ENCODE data around the gene LGALS12.
"Not testable (repeated sequence)": the region's sequence is repeated elsewhere in the genome, so short reads cannot be mapped to it uniquely, and the experiment has no call there.

LGALS12 gene

DNA sequence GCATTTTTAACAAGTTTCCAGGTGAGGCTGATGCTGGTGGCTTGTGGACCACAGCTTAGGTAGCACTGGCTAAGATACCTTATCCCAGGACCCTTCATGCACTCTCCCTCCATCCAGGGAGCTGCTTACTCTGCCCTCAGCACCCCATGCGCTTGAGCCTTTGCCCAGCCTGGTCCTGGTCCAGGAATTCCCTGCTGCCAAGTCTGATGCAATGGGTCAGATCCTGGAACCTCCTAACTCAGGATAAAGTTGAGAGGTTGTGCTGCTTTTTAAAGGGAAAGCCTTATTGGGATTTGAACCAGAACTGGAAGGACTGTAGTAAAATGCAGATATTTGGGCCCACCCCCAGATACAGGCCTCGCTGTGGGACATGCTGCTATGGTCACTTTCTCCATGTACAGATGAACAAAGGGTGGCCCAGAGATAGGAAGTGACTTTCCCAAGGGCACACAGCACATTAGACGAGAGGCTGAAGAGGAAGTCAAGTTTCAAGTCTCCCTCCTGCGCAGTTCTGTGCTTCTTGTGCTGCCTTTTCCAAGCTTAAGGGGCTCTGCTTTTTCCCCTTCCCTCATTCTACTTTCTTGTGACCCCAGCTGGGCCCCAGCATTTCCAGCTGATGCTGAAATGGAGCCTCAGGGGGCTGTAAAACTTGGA is 824 bp upstream of the LGALS12 start:
- DNase-seq = no peak

DNA sequence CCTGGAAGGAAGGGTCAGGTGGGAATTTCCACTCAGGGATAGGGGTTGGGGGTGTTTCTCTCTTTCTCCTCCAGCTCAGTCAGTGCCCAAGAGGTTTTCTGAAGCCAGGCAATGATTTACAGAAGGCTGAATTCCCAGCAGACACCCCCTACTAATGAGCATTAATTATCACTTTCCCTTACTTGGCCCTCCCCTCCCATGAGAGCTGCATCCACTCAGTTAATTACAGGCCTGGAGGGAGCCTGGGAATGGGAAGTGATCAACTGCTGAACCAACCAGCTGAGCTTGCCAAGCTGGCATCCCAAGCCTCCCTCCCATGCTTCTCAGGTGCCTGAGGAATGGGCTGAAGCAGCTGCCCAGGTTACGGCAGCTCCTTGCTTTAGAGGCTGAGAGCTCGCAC is 992 bp downstream of the LGALS12 start:
- DNase-seq = no peak

GRCh38 chr11:63507511-63507910 is 1.6 kb downstream of the LGALS12 start:
- no peak for DNase-seq

DNA sequence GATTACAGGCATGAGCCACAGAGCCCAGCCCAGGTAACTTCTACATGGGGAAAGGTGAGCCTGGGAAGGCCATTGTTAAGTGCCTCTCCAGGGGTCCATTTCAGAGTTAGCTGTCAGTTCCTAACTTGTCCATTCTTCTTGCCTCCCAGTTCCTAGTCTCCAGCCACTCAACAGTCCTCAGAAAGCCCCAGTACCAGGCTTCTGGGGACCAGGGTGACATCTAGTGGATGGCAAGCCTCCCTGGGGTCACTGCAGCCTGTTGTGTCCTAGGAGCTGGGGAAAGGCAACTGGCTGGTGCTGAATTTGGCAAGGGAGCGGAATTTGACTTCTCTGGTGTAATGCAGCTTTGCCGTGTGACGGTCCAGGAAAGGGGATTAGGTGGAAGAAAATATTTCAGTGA is 2.1 kb downstream of the LGALS12 start:
- DNase-seq = peak; percentile 21

GRCh38 chr11:63508745-63509144 is 2.9 kb downstream of the LGALS12 start:
- no peak for DNase-seq

GRCh38 chr11:63510360-63511047 is 4.6 kb downstream of the LGALS12 start:
- DNase-seq = no peak

DNA sequence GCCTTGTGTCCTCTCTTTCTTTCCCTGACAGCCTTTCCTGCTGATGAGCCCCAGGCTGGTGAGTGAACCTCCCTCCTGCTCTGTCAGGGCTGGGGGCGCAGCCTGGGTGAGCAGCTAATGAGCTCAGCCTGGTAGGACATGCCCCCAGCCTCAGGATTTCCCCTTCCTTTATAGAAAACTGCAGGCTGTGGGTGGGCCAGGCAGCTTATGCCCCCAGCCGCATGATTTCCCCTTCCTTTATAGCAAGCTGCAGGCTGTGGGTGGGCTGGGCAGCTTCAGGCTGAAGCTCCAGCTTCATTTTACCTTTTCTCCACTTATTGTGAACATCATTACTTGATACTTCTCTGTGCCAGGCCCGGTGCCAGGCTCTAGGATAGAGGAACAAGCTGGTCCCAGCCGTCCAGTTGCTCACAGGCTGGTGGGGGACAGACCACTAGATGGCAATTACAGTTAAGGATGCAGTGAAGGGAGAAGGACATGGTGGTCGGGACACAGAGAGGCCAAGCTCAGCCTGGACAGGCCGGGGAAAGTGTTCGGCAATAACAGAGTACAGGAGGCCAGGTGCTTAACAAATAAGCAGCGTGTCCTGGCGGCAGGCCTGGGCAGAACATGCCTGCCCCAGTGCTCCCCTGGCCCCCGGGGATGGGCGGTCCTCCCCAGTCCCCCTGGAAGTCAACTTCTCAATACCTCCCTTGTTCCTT is 5.3 kb downstream of the LGALS12 start:
- DNase-seq = no peak

DNA sequence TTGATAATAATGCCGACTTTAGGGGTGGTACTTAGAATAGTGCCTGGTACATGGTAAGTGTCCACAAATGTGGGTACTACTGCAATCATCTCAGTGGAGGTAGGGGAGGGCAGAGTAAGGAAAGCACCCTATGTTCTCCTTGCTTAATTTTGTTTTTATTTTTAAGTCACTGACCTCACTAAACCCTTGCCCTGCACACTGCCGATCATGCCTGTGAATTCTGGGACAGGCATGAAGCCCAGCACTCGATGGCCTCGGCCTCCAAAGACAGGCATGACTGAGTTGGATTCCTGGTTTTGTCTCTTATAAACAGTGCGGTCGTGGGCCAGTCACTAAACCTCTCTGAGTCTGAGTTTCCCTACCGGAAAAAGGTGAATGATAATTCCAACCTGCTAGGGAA is 6.9 kb downstream of the LGALS12 start:
- DNase-seq = no peak

- DNase-seq = no peak
Observed at GRCh38 chr11:63516109-63516508, 10.2 kb downstream of the LGALS12 start.

DNA sequence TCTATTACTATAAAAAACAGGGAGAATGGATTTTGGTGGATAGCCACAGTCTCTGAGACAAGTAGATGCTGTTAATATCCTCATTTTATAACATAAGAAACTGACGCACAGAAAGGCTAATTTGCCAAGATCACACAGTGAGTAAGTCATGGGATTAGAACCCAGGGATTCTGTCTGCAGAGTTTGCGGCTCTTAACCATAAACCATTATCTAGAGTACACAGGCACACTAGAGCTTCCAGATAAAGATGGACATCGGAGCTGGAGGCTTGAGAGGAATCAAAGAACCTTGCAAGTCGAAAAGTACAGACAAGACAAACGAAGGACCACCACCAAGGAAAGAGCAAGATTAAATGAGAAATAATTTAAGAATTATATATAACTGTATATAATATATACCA is 11.3 kb downstream of the LGALS12 start:
- no peak for DNase-seq

- DNase-seq = no peak
Observed at GRCh38 chr11:63518548-63518947, 12.7 kb downstream of the LGALS12 start.

GRCh38 chr11:63520606-63521170 is 14.8 kb downstream of the LGALS12 start:
- no peak for DNase-seq

GRCh38 chr11:63521896-63522295 is 16.0 kb downstream of the LGALS12 start:
- DNase-seq = no peak

GRCh38 chr11:63523151-63523550 is 17.3 kb downstream of the LGALS12 start:
- no peak for DNase-seq

DNA sequence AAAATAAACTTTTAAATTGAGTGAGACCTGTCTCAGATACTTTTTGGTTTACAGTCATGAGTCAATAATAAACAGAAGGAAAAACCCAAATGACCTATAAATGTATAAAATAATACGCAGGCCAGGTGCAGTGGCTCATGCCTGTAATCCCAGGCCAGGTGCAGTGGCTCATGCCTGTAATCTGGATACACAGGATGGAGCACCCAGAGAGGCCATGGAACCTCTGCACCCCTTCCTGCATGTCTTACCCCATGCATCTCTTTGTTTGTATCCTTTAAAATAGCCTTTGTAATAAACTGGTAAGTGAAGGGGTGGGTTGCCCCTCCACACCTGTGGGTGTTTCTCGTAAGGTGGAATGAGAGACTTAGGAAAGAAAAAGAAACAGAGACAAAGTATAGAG is 21.8 kb downstream of the LGALS12 start:
- no peak for DNase-seq

DNA sequence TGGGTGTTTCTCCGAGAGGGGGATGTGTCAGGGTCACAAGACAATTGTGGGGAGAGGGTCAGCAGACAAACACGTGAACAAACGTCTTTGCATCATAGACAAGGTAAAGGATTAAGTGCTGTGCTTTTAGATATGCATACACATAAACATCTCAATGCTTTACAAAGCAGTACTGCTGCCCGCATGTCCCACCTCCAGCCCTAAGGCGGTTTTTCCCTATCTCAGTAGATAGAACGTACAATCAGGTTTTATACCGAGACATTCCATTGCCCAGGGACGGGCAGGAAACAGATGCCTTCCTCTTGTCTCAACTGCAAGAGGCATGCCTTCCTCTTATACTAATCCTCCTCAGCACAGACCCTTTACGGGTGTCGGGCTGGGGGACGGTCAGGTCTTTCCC is 22.3 kb downstream of the LGALS12 start:
- DNase-seq = not testable (repeated sequence)

DNA sequence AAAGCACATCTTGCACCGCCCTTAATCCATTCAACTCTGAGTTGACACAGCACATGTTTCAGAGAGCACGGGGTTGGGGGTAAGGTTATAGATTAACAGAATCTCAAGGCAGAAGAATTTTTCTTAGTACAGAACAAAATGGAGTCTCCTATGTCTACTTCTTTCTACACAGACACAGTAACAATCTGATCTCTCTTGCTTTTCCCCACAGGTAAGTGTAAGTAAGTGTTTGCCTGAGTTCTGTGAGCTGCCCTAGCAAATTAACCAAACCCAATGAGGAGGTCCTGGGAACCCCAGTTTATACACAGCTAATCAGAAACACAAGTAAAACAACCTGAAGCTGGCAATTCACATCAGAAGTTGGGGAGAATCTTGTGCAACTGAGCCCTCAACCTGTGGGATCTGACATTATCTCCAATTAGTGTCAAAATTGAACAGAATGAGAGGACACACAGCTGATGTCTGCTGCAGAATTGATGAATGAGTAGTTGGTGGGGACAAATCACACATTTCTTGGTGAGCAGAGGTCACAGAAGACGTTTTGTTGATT is 22.9 kb downstream of the LGALS12 start:
- DNase-seq = not testable (repeated sequence)

DNA sequence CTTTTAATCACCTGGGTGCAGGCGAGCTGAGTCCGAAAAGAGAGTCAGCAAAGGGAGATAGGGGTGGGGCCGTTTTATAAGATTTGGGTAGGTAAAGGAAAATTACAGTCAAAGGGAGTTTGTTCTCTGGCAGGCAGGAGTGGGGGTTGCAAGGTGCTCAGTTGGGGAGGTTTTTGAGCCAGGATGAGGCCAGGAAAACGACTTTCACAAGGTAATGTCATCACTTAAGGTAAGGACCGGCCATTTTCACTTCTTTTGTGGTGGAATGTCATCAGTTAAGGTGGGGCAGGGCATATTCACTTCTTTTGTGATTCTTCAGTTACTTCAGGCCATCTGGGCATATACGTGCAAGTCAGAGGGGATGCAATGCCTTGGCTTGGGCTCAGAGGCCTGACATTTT is 23.5 kb downstream of the LGALS12 start:
- DNase-seq = not testable (repeated sequence)

GRCh38 chr11:63530021-63530420 is 24.1 kb downstream of the LGALS12 start:
- no peak for DNase-seq

- peak; percentile 67 for DNase-seq
Observed at GRCh38 chr11:63531074-63531792, 25.3 kb downstream of the LGALS12 start.

DNA sequence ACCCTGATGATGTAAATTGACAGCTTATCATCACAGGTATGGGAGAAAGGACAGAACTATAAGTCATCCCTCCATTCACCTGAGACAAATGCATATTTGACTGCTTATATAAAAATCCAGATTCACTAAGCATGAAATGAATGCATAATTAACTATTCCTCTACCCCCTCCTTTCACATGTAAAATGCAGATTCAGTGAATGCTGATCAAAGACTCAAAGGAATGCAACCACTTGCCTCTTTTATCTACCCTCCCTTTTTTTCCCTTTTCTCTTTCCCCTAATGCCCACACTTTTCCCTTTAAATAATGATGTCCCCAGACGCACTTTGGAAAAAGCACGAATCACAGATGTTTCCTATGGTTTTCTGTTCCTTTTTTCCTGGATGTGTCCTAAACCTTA is 26.2 kb downstream of the LGALS12 start:
- no peak for DNase-seq

- no peak for DNase-seq
Observed at GRCh38 chr11:63532799-63533475, 27.1 kb downstream of the LGALS12 start.
